Urinary bladder (tissue), 4 donors: Measurements from ENCODE around the gene PTPRN. TPM values are rescaled to one million over a fixed set of nuclear protein-coding genes. Genes with fewer than 3 reads are reported as not detected.

Experiments
- DNase-seq: peaks from one replicate; pipeline ENCODE4 v3.0.0-alpha.2; 2015; ENCODE audit errors: extremely low spot score
- H3K27ac ChIP-seq: one replicate; pipeline ENCODE4 v1.5.1; 2013; ENCODE audit warnings: low read depth, mild to moderate bottlenecking, moderate library complexity
- H3K36me3 ChIP-seq: one replicate; pipeline ENCODE4 v1.6.1; 2013; ENCODE audit warnings: mild to moderate bottlenecking, moderate library complexity; ENCODE audit not compliant: insufficient read depth
- H3K4me1 ChIP-seq: one replicate; pipeline ENCODE4 v1.6.1; 2013; ENCODE audit warnings: mild to moderate bottlenecking, moderate library complexity; ENCODE audit not compliant: insufficient read depth
- H3K4me3 ChIP-seq: one replicate; pipeline ENCODE4 v1.5.1; 2013; ENCODE audit warnings: low read depth, low read length
- WGBS: extraction: QIAGEN DNeasy Blood & Tissue Kit; methylation state at CpG from one replicate; pipeline ENCODE4 v1.1.7; 2013; 5-methylcytosine and 5-hydroxymethylcytosine counted together
- polyA plus RNA-seq: library from polyadenylated mRNA; stranded (reverse); fragments of 200-250 nt; gene quantifications from one replicate; pipeline ENCODE4 v1.2.3, GENCODE V29; 2013
- total RNA-seq: library from RNA; depleted of rRNA; stranded (reverse); fragments of >200 nt; gene quantifications from one replicate; pipeline ENCODE4 v1.2.3, GENCODE V29; 2014
- donor health status: healthy with polysubstance abuse.
- donor health status: healthy.

Gene PTPRN
- total RNA-seq: 1.0 TPM
- polyA plus RNA-seq: 2.1 TPM

GRCh38 chr2:219309278-219309677, at the start of gene PTPRN:
Gene PTPRN, minus strand, starts transcription at chr2:219309401. Its CDS starts 69 bp downstream, at chr2:219309332.
- Histone ChIP-seq H3K27ac (no peak within 1 kb of the TSS), H3K4me3 (no peak within 1 kb of the TSS), H3K4me1 (no peaks in the 10 kb centered on the region), H3K36me3 (no peaks in the 10 kb centered on the region)
- no peak for DNase-seq
- 1% methylated on average over 37 of the region's 37 CpGs for WGBS

GRCh38 chr2:219358170-219359075, 49.2 kb upstream of the PTPRN start:
- WGBS: 4% methylated on average over 66 of the region's 66 CpGs
- DNase-seq: no peak
- Histone ChIP-seq H3K36me3 (no peaks in the 10 kb centered on the region), H3K4me3 (no peak overlapping the region), H3K27ac (no peak overlapping the region), H3K4me1 (peaks cover 1% of the 10 kb centered on the region)

GRCh38 chr2:219356834-219357233, 47.6 kb upstream of the PTPRN start:
- no peak overlapping the region for H3K27ac ChIP-seq
- no peak for DNase-seq
- no peak overlapping the region for H3K4me3 ChIP-seq
- no peaks in the 10 kb centered on the region for H3K36me3 ChIP-seq
- WGBS: 70% methylated on average over 1 of the region's 1 CpG
- peaks cover 1% of the 10 kb centered on the region for H3K4me1 ChIP-seq

- Histone ChIP-seq H3K4me1 (peaks cover 1% of the 10 kb centered on the region), H3K27ac (no peak overlapping the region), H3K4me3 (no peak overlapping the region), H3K36me3 (no peaks in the 10 kb centered on the region)
- DNase-seq: no peak
- WGBS: 76% methylated on average over 4 of the region's 4 CpGs
These were observed 45.4 kb upstream of the PTPRN start for GRCh38 chr2:219354582-219354981.

GRCh38 chr2:219353129-219353528, 43.9 kb upstream of the PTPRN start:
- H3K4me3 ChIP-seq: no peak overlapping the region
- DNase-seq: no peak
- H3K4me1 ChIP-seq: no peaks in the 10 kb centered on the region
- no peak overlapping the region for H3K27ac ChIP-seq
- no peaks in the 10 kb centered on the region for H3K36me3 ChIP-seq
- WGBS: 80% methylated on average over 5 of the region's 5 CpGs

- Histone ChIP-seq H3K4me3 (no peak overlapping the region), H3K36me3 (no peaks in the 10 kb centered on the region), H3K27ac (no peak overlapping the region), H3K4me1 (no peaks in the 10 kb centered on the region)
- 15% methylated on average over 5 of the region's 5 CpGs for WGBS
- no peak for DNase-seq
These were observed 43.3 kb upstream of the PTPRN start for GRCh38 chr2:219352448-219353023.

GRCh38 chr2:219350710-219351221, 41.6 kb upstream of the PTPRN start:
- Histone ChIP-seq H3K27ac (no peak overlapping the region), H3K4me1 (no peaks in the 10 kb centered on the region), H3K4me3 (no peak overlapping the region), H3K36me3 (no peaks in the 10 kb centered on the region)
- DNase-seq: no peak
- WGBS: 34% methylated on average over 4 of the region's 4 CpGs

- WGBS: 75% methylated on average over 3 of the region's 3 CpGs
- H3K4me1 ChIP-seq: no peaks in the 10 kb centered on the region
- no peak for DNase-seq
These were observed 41.0 kb upstream of the PTPRN start for GRCh38 chr2:219350215-219350614.

GRCh38 chr2:219344751-219345430, 35.7 kb upstream of the PTPRN start:
- Histone ChIP-seq H3K4me3 (no peak overlapping the region), H3K27ac (no peak overlapping the region), H3K36me3 (no peaks in the 10 kb centered on the region), H3K4me1 (no peaks in the 10 kb centered on the region)
- WGBS: 36% methylated on average over 6 of the region's 6 CpGs
- no peak for DNase-seq

More at GRCh38 chr2:219350215-219350614, 41.0 kb upstream of the PTPRN start:
- no peak overlapping the region for H3K4me3 ChIP-seq
- no peak overlapping the region for H3K27ac ChIP-seq
- H3K36me3 ChIP-seq: no peaks in the 10 kb centered on the region

- no peak for DNase-seq
- Histone ChIP-seq H3K4me3 (no peak overlapping the region), H3K27ac (no peak overlapping the region), H3K36me3 (no peaks in the 10 kb centered on the region), H3K4me1 (no peaks in the 10 kb centered on the region)
- WGBS: 26% methylated on average over 5 of the region's 5 CpGs
These were observed 26.2 kb upstream of the PTPRN start for GRCh38 chr2:219335373-219335786.

GRCh38 chr2:219334076-219334475, 24.9 kb upstream of the PTPRN start:
- no peaks in the 10 kb centered on the region for H3K4me1 ChIP-seq
- WGBS: 73% methylated on average over 2 of the region's 2 CpGs

GRCh38 chr2:219332542-219332941, 23.3 kb upstream of the PTPRN start, which contains the start of gene RESP18:
Gene RESP18, minus strand, starts transcription at chr2:219332744.
- WGBS: 7% methylated on average over 24 of the region's 24 CpGs
- no peaks in the 10 kb centered on the region for H3K36me3 ChIP-seq
- DNase-seq: no peak

More at GRCh38 chr2:219334076-219334475, 24.9 kb upstream of the PTPRN start:
- no peaks in the 10 kb centered on the region for H3K36me3 ChIP-seq
- no peak overlapping the region for H3K27ac ChIP-seq
- no peak overlapping the region for H3K4me3 ChIP-seq
- no peak for DNase-seq

GRCh38 chr2:219331560-219332213, 22.5 kb upstream of the PTPRN start:
- H3K4me1 ChIP-seq: no peaks in the 10 kb centered on the region
- 8% methylated on average over 39 of the region's 39 CpGs for WGBS
- no peak overlapping the region for H3K4me3 ChIP-seq
- DNase-seq: no peak
- H3K36me3 ChIP-seq: no peaks in the 10 kb centered on the region
- no peak overlapping the region for H3K27ac ChIP-seq

More at GRCh38 chr2:219332542-219332941, 23.3 kb upstream of the PTPRN start, which contains the start of gene RESP18:
- H3K27ac ChIP-seq: no peak within 1 kb of the TSS
- no peak within 1 kb of the TSS for H3K4me3 ChIP-seq
- no peaks in the 10 kb centered on the region for H3K4me1 ChIP-seq
